ENCODE data around the gene ST3GAL6. TPM values are rescaled to one million over a fixed set of nuclear protein-coding genes. Genes with fewer than 3 reads are reported as not detected.

The ST3GAL6 gene
- total and polyA plus RNA-seq, 2 of the 8 experiments (the other 6 are each of a cell fraction or from before 2014, with no cell fraction given) = 3.3 to 6.1 TPM

GRCh38 chr3:98718730-98719129, 44.4 kb upstream of the ST3GAL6 start:
- Histone ChIP-seq H2BK12ac (ENCODE audit: low read depth, low read length) (no peak overlapping the region), H3K4me2 (ENCODE audit: insufficient read depth in 1 of 2, low read depth in 2 of 2, low read length in 2 of 2) (no peak overlapping the region), H2AFZ (ENCODE audit: low read length) (no peak overlapping the region), H2AK5ac (ENCODE audit: low read depth, low read length) (no peak overlapping the region), H3K27me3 (replicated peaks in 1 of 4; ENCODE audit: control insufficient read depth in 3 of 4, extremely low read depth in 1 of 4, insufficient read depth in 3 of 4, low read length in 3 of 4) (no peaks in the 10 kb centered on the region; a peak in 1 of 7 replicates), H3K9me3 (ENCODE audit: insufficient read depth in 2 of 2, low read depth in 1 of 2, low read length in 1 of 2) (no peaks in the 10 kb centered on the region), H4K8ac (ENCODE audit: extremely low read depth, insufficient read depth, low read length) (no peak overlapping the region), H4K20me1 (replicated peaks in 1 of 2; ENCODE audit: control insufficient read depth in 1 of 2, insufficient read depth in 2 of 2, low read length in 2 of 2) (no peaks in the 10 kb centered on the region), H2BK15ac (ENCODE audit: low read length) (no peak overlapping the region), H3K36me3 (ENCODE audit: control insufficient read depth in 2 of 4, insufficient read depth in 4 of 4, low read length in 3 of 4) (no peaks in the 10 kb centered on the region), H3K4ac (replicated peaks; ENCODE audit: insufficient read length, low read depth, low read length) (no peak overlapping the region), H3K4me3 (ENCODE audit: extremely low read depth in 1 of 4, insufficient read depth in 2 of 4, low read depth in 3 of 4, low read length in 4 of 4) (no peak overlapping the region), H3K18ac (ENCODE audit: extremely low read depth, low read length) (no peak overlapping the region), H3K79me1 (ENCODE audit: low read depth, low read length) (no peaks in the 10 kb centered on the region), H2BK20ac (ENCODE audit: low read length) (no peak overlapping the region), H3K27ac (ENCODE audit: low read depth, low read length) (no peak overlapping the region), H2BK5ac (ENCODE audit: low read depth, low read length) (no peak overlapping the region), H3K9ac (replicated peaks in 1 of 4; ENCODE audit: extremely low read depth in 1 of 4, low read depth in 3 of 4, low read length in 3 of 4) (no peak overlapping the region), H3K4me1 (replicated peaks in 1 of 4; ENCODE audit: control insufficient read depth in 3 of 4, insufficient read depth in 4 of 4, low read length in 3 of 4) (peaks cover 0 to 9% (median under 1%) of the 10 kb centered on the region in 4 experiments; a peak in 3 of 7 replicates), H3K56ac (replicated peaks; ENCODE audit: insufficient read length, low read depth, low read length) (no peak overlapping the region), H2BK120ac (replicated peaks; ENCODE audit: low read depth, low read length) (no peak overlapping the region), H4K5ac (ENCODE audit: insufficient read length, low read depth, low read length) (no peak overlapping the region), H3K23ac (ENCODE audit: insufficient read length) (no peak overlapping the region), H3K79me2 (ENCODE audit: control insufficient read depth in 1 of 2, insufficient read depth in 2 of 2, low read length in 2 of 2) (no peaks in the 10 kb centered on the region), H3K14ac (ENCODE audit: insufficient read length) (no peak overlapping the region), H3K23me2 (ENCODE audit: low read depth, low read length) (no peaks in the 10 kb centered on the region), H4K91ac (replicated peaks; ENCODE audit: insufficient read length, low read length) (no peak overlapping the region)
- DNase-seq (ENCODE audit: low read depth in 1 of 2, low spot score in 2 of 2) (no peak), FAIRE-seq (no peak)
- POLR2A ChIA-PET (ENCODE audit: partially characterized antibody) = no interaction called here
- CTCF ChIA-PET (ENCODE audit: partially characterized antibody) = no interaction called here
- TF ChIP-seq EZH2 (IDR thresholded peaks at IDR 0.05; ENCODE audit: low read depth, low read length, severe bottlenecking) (no peak), SRF (IDR thresholded peaks at IDR 0.05; ENCODE audit: low read depth, low read length) (no peak), HDAC6 (IDR thresholded peaks at IDR 0.05; ENCODE audit: low read depth, low read length) (no peak), POLR2A (IDR thresholded peaks at IDR 0.05; ENCODE audit: control extremely low read depth in 1 of 2, low read depth in 2 of 2, low read length in 2 of 2) (no peak), TAF1 (IDR thresholded peaks at IDR 0.05; ENCODE audit: low read depth, low read length) (no peak)
- TF ChIP-seq, protein P1, sequence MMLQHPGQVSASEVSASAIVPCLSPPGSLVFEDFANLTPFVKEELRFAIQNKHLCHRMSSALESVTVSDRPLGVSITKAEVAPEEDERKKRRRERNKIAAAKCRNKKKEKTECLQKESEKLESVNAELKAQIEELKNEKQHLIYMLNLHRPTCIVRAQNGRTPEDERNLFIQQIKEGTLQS (IDR thresholded peaks at IDR 0.05; ENCODE audit: insufficient read depth, low read depth, low read length) = no peak
- 76% methylated on average over 1 of the region's 1 CpG; no CpG with 5 or more reads in 1 of the 2 experiments for WGBS, 2 experiments (ENCODE audit: extremely low coverage in 1 of 2, insufficient coverage in 1 of 2, insufficient read length in 1 of 2, insufficient replicate concordance in 2 of 2, low coverage in 1 of 2, low lambda C conversion rate in 2 of 2, missing lambda C conversion rate in 1 of 2)
